AML-193 (cell line): ENCODE measurements around the gene GRK5.

Source experiments
- DNase-seq, 2 experiments: peaks; one replicate each; lab custom pipeline; 2025; lab: John Stamatoyannopoulos, UW

The GRK5 gene

DNA sequence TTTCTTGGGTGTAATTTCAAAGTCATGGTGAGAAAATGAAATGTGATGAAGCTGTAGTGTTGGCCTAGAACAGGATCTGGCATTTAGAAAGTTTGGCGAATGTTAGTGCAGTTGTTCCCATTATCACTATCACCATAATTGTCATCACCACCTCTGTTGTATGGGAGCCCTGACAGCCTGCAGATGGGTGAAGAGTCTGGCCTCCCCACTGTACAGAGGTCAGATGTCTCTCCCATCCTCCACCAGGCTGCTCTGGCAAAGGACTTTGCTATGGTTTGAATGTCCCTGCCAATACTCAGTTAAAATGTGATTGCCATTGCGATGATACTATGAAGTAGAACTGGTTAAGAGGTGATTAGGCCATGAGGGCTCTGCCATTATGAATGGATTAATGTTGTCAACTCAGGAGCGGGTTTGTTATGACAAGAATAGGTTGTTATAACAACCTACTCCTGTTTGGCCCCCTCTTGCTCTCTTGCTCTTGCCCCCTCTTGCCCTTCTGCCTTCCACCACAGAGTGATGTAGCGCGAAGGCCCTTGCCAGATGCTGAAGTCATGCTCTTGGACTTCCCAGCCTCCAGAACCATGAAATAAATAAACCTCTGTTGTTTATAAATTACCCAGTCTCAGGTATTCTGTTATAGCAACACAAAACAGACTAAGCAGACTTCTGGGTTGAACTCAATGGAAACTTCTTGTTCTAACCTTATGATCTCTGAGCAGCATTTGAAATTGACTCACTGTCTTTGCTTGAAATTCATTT is 90.0 kb downstream of the GRK5 start:
- no peak for DNase-seq

- DNase-seq: no peak
These were observed 91.4 kb downstream of the GRK5 start for GRCh38 chr10:119298810-119299209.

DNA sequence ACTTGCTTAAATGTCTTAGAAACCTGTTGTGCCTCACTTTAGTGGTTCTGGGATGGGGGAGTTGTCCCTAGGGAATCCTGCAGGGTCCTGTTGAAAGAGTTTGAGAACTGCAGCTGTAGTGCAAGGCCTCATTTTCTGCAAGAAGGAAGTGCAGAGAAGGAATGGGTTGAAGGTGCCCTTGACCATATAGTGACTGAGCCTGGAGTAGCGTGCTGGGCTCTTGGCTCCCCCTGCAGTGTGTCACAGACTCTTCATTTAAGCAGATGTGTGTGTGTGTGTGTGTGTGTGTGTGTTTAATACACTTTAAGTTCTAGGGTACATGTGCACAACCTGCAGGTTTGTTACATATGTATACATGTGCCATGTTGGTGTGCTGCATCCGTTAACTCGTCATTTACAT is 92.2 kb downstream of the GRK5 start:
- DNase-seq: no peak

- no peak for DNase-seq
These were observed 94.0 kb downstream of the GRK5 start for GRCh38 chr10:119301397-119301796.

- DNase-seq: no peak
These were observed 94.8 kb downstream of the GRK5 start for GRCh38 chr10:119302172-119302571.

DNA sequence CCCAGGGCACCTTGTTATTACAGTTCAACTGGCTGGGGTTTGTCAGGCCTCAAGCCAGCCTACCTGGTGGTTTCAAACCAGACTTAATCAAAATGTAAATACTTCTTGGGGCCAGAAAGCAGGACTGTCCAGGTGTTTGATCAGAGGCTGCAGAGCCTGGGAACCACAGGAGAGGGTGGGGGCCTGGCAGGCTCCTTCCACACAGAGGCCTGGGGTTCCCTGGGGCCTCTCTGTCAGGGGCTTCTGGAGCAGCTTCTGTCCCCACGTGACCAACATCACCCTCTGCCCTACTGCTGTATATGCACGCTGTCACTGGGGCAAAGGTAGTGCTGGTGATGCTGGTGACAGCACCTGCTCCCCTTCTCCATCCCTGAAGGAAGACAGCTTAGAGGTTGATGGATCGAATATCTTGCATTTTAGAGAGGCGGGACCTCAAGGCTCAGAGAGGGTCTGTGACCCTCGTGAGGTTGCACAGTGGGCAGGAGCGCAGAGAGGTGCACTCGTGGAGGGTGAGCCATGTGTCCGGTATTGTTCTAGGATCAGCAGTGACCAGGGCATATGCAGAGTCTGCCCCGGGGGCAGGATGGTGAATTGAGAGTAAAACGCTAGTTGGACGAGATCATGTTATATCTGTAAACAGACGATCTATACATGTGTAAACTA is 95.4 kb downstream of the GRK5 start:
- no peak for DNase-seq

DNA sequence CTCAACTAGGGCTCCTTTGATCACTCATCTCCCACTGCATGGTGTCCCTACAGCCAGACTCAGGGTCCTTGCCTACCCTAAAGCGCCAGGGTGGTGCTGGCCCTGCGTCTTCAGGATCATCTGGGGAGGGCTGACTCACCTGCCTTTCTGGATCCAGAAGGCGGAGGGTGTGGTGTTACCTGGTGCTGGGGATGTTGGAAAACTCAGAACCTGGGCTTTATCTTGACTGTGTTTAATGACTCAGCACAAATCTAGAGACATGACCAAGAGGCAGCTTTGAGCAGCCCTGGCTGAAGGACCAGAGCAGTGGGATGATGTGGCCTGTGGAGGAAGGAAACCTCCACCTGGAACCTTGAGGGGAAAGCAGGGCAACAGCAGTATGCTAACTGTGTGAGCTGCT is 96.5 kb downstream of the GRK5 start:
- no peak for DNase-seq

- no peak for DNase-seq
These were observed 97.2 kb downstream of the GRK5 start for GRCh38 chr10:119304541-119304940.

DNA sequence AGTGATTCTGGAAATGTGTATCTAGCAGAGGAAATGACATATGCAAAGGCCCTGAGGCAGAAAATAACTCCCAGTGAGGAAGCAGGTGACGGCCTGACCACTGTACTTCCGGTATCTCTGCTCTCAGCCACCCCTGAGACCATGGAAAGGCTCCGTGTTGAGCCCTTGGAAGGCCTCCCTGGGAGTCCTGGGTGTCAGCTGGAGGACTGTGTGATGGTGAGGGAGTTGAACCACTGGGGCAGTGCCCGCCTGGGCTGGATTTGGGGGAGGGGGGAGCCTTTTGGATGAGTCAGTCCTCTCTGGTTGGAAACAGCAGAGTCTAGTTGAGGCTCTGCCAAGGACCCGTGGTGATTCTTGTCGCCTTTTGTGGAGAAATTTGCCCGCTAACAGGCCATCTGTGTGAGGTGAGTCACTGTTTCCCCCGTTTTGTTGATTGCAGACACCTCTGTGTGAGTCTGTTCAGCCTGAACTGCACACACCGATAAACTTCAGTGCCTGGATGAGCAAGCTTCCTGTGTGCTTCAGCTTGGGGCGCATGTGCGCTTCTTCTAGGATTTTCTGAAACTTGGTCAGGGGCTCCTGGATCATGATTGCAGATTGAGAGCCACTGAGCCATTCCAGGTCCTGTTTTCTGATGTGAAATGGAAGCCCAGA is 98.6 kb downstream of the GRK5 start:
- DNase-seq: peak; percentile 81 to 83

DNA sequence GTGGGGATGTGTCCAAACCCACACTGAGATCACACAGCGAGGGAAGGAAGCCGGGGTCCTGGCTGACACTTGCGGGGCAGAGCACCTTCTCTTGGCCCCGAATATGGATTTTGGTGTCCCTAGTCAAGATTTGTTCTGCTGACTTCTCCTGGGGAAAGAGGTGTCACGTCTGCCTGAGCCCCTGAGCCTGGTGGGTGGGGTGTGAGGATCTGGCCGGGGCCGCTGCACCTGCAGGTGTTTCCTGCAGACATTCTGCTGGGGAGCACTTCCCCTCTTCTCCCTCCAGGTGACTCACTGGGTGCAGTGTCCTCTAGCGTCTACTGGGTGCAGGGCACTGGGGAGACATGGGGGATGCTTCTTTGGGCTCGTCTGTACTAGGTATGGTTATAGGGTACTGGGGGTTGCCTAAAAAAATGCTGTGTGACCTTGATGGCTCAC is 99.2 kb downstream of the GRK5 start:
- DNase-seq: peak; percentile 24 to 30

DNA sequence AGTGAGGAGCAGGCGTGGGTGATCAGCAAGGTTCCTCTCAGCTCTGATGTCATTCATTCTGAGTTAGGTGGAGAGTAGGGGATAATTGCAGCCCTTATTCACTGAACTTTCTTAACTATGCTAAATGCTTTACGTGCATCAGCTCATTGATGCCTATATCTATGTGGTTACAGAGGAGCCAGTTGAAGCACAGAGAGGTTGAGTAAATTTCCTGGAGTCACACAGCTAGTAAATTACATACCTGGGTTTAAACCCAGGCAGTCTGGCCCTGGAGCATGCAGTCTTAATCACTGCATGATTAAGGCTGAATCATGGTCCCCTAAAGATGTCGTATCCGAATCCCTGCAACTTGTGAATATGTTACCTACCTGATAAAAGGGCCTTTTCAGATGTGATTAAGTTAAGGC is 99.6 kb downstream of the GRK5 start:
- no peak for DNase-seq

DNA sequence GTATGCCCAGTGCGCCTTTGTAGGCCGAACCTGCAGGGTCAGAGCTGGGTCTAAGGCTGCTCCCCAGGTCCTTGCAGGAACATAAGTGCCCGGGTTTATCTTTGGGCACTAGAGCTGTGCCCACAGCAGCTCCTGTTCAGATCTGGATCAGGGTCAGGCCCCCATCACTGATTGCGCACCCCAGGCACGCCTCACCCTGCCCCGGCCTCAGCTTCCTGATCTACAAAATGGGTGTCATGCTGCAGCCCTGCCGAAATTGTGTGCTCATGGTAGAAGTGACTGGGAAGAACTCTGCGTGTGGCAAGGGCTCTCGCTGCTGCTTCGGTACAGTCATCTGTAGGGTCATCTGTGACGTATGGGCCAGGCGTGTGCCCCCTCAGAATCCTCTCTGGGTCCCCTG is 100.7 kb downstream of the GRK5 start:
- DNase-seq: no peak

DNA sequence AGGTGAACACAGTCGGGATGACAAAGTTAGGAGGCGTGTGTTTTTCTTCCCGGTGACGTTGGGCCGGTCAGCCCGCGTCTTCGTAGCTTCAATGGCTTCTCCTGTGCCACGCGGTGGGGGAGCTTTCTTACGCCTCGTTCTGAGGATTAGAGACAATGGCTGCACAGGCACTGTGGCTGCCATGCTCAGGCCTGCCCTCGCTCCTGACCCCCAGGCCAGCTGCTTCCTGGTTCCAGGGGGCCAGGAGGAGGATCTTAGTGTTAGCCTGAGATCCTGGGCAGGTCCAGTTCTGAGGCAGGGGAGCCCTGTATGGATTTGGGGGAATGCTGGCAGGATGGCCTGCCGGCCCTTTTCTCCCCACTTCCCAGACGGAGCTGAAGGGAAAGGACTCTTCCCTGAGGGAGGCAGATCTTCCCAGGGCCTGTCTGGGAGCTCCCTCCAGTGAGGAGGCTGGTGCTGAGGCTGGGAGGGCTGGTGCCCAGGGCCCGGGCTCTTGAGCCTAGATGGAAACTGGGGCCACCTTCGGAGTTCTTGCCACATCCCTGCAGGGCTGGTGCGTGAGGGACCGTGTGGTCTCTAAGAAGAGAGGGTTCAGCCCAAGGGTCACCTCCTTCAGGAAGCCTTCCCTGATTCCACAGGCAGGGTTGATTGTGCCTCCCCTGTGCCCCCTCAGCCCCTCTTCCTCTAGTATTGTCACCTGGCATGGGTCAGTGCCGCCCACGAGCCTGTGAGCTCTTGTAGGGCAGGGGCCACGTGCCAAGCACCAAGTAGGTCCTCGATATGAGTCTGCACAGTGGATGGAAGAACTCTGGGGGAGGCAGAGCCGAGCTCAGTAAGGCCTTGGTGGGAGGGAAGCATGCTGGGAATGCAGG is 101.4 kb downstream of the GRK5 start:
- no peak for DNase-seq

DNA sequence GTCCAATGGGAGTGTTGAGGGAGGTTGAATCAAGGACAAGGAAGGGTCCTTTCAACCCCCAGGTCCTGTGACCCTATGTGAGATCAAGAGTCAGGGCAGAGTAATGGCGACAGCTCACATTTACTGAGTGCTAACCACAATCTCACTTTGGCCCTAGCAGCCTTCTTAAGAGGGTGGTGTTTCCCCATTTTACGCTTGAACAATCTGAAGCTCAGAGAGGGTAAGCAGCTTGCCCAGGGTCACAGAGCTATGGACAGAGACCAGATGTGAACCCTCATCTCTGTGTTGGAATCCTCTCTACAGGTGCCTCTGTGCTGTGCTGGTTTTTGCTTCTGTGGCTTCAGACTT is 102.0 kb downstream of the GRK5 start:
- DNase-seq: no peak

DNA sequence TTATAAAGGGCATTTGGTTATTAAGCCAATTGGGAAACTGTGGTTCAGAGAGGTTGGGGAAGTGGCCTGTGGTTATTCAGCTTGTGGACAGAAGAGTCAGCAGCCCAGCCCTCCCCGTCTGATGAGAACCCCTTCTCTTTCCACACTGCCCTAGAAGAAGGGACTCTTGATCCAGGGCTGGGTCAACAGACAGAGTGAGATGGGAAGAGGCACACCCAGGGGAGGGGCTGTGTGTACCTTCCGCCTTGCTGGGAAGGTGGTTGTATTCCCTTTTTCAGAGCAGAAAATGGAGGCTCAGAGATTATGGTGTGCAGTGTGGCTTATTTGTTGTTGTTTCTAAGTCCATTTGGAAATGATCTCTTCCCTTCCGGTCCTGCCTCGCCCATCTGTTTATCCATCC is 103.4 kb downstream of the GRK5 start:
- no peak for DNase-seq

- no peak for DNase-seq
These were observed 104.9 kb downstream of the GRK5 start for GRCh38 chr10:119312241-119312640.

GRCh38 chr10:119313024-119313423 is 105.7 kb downstream of the GRK5 start:
- DNase-seq: no peak

GRCh38 chr10:119313644-119314043 is 106.3 kb downstream of the GRK5 start:
- DNase-seq: no peak

GRCh38 chr10:119314061-119314460 is 106.7 kb downstream of the GRK5 start:
- DNase-seq: no peak

GRCh38 chr10:119314486-119314885 is 107.1 kb downstream of the GRK5 start:
- no peak for DNase-seq

GRCh38 chr10:119315128-119316001 is 108.0 kb downstream of the GRK5 start:
- DNase-seq: peak; percentile 45 to 51
